ENCODE measurements around the gene DNAH8. TPM values are rescaled to one million over a fixed set of nuclear protein-coding genes. Genes with fewer than 3 reads are reported as not detected.

DNAH8 gene
- total and polyA plus RNA-seq, 8 donors = under 0.01 to 0.18 TPM; not detected in 6

GRCh38 chr6:38713812-38714211 is 1.3 kb upstream of the DNAH8 start:
- 58 to 68% (median 62%) methylated on average over 6 of the region's 6 CpGs for WGBS, 5 donors
- Histone ChIP-seq H3K4me3 (no peak overlapping the region), H3K4me1 (peaks cover 0 to 15% (median 7%) of the 10 kb centered on the region in 4 donors), H3K36me3 (no peaks in the 10 kb centered on the region), H3K27me3 (peaks cover 12 to 48% (median 23%) of the 10 kb centered on the region in 3 donors), H3K9me3 (no peaks in the 10 kb centered on the region), H3K27ac (peak overlapping the region in 1 of 5 donors; percentile 75)
- no peak for TF ChIP-seq CTCF (IDR thresholded peaks at IDR 0.05)
- peak in 1 of 3 donors; percentile 13 for TF ChIP-seq POLR2AphosphoS5 (IDR thresholded peaks at IDR 0.05)
- no peak for DNase-seq
- intact Hi-C loops (cut with DNase I; ENCODE audit: low total_unique reads) = no loop called here

- 45 to 58% (median 49%) methylated on average over 4 of the region's 4 CpGs for WGBS, 5 donors
- DNase-seq = no peak
- Histone ChIP-seq H3K27ac (peak overlapping the region in 1 of 5 donors; percentile 37), H3K9me3 (no peaks in the 10 kb centered on the region), H3K27me3 (peaks cover 12 to 53% (median 23%) of the 10 kb centered on the region in 3 donors), H3K4me3 (peak overlapping the region; percentile 32 to 43 (median 35)), H3K36me3 (no peaks in the 10 kb centered on the region), H3K4me1 (peaks cover 0 to 15% (median 7%) of the 10 kb centered on the region in 4 donors)
- intact Hi-C loops (cut with DNase I; ENCODE audit: low total_unique reads) = no loop called here
- TF ChIP-seq POLR2AphosphoS5 (IDR thresholded peaks at IDR 0.05) = no peak
- TF ChIP-seq EP300 (IDR thresholded peaks at IDR 0.05) = no peak
- no peak for TF ChIP-seq CTCF (IDR thresholded peaks at IDR 0.05)
- no peak for TF ChIP-seq POLR2A (IDR thresholded peaks at IDR 0.05)
Measured at GRCh38 chr6:38714239-38715015, 684 bp upstream of the DNAH8 start.

GRCh38 chr6:38716825-38717224 is 1.7 kb downstream of the DNAH8 start:
- H3K36me3 ChIP-seq = no peaks in the 10 kb centered on the region
- no peak for DNase-seq
- no peak overlapping the region for H3K27ac ChIP-seq
- H3K4me1 ChIP-seq = peaks cover 0 to 15% (median 7%) of the 10 kb centered on the region in 4 donors
- intact Hi-C loops (cut with DNase I; ENCODE audit: low total_unique reads) = no loop called here
- peaks cover 12 to 65% (median 23%) of the 10 kb centered on the region in 3 donors for H3K27me3 ChIP-seq
- WGBS, 5 donors = 93 to 100% (median 98%) methylated on average over 2 of the region's 2 CpGs
- H3K4me3 ChIP-seq = no peak overlapping the region
- H3K9me3 ChIP-seq = no peaks in the 10 kb centered on the region
- TF ChIP-seq EP300 (IDR thresholded peaks at IDR 0.05) (no peak), POLR2AphosphoS5 (IDR thresholded peaks at IDR 0.05) (no peak), POLR2A (IDR thresholded peaks at IDR 0.05) (no peak), CTCF (IDR thresholded peaks at IDR 0.05) (no peak)

- intact Hi-C loops (cut with DNase I; ENCODE audit: low total_unique reads) = no loop called here
- no peak overlapping the region for H3K4me3 ChIP-seq
- H3K27ac ChIP-seq = no peak overlapping the region
- no peaks in the 10 kb centered on the region for H3K9me3 ChIP-seq
- no peak for DNase-seq
- no peaks in the 10 kb centered on the region for H3K36me3 ChIP-seq
- 85 to 100% (median 100%) methylated on average over 1 of the region's 1 CpG for WGBS, 5 donors
- TF ChIP-seq CTCF (IDR thresholded peaks at IDR 0.05) = no peak
- TF ChIP-seq EP300 (IDR thresholded peaks at IDR 0.05) = no peak
- no peak for TF ChIP-seq POLR2AphosphoS5 (IDR thresholded peaks at IDR 0.05)
- peaks cover 12 to 53% (median 21%) of the 10 kb centered on the region in 3 donors for H3K27me3 ChIP-seq
- H3K4me1 ChIP-seq = peaks cover 0 to 12% (median 6%) of the 10 kb centered on the region in 4 donors
Measured at GRCh38 chr6:38719358-38719757, 4.2 kb downstream of the DNAH8 start.
